ENCODE measurements around the gene KCNG4.

The KCNG4 gene

DNA sequence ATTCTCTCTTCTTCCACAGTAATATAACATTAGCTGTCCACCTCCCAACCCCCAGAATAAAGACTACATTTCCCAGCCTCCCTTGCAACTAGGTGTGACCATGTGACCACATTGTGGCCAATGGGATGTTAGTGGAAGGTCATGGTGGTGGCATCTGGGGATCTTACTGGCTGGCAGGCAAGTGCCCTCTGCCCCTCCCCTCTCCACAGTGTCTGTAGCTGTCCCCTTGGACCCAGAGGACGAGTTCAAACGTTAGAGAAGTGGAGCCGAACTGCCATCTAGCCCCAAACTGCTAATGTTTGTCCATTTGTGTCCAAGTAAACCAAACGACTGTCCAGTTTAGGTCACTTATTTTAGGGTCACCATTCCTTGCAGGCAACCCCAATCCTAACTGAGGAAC lies 26.6 kb upstream of the KCNG4 start:
- peak; percentile 92 for DNase-seq (ENCODE audit: low spot score)

DNA sequence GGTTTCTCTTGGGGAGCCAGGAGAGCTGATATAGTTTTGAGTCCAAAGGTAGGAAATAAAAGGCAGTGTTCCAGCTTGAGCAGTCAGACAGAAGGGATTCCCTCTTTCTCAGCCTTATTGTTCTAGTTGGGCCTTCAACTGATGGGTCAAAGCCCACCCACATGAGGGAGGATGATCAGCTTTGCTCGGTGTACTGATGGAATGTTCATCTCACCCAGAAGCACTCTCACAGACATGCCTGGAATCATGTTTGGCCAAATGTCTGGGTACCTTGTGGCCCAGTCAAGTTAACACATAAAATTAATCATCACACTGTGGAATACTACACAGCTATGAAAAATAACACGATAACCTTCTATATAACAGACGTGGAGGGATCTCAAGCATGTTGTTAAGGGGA lies 23.1 kb upstream of the KCNG4 start:
- no peak for DNase-seq (ENCODE audit: low spot score)

- no peak for DNase-seq (ENCODE audit: low spot score)
Observed at GRCh38 chr16:84262031-84262430, 22.2 kb upstream of the KCNG4 start.

DNA sequence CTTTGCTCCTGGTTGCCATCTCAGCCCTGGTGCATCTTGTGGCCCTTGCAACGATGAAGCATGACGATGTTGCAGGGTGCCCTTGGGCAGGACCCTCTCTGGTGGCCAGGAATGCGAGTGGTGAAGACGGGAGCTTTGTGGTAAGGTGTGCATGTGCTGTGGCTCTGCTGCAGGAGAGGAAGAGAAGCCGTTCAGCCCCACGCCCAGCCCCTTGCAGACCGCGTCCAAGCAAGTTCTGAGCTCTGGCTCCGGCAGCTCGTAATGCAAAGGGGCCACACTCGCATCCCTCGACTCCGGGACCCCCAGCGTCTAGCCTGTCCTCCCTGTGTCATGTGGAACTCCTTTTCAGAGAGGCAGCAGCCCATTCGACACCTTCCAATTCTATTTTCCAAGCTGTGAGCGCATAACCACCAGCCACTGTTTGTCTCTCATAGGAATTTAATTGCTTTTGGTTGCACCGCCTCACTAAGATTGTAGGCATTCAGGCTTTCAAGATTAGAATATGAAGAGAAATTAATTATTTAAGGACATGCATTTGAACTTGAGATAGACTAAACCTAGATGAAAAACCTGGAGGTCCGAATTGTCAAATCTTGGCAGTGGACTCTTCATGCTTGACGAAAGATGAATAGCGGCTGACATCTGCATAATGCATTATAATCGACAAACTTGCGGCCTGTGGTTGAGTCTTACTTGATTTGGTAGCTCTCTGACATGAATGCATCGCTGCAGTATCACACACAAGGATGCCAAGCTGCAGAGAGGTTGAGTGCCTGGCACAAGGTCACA lies 21.1 kb upstream of the KCNG4 start:
- DNase-seq (ENCODE audit: low spot score), result no peak

DNA sequence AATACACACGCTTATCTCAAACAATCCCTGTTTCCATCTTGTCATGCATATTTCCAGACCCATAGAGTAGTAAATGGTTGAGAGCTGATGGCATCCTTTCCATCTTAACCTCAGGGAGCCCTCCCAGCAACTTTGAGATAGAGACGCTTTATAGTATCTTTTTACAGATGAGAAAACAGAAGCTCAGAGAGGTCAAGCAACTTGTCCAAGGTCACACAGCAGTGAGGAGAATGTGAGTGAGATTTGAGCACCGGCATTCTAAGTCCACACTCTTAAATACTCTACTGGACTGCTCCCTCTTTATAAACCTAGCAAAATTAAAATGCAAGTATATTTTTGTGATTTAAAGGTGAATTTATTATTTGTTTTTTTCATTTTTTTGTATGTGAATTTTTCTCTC lies 19.9 kb upstream of the KCNG4 start:
- DNase-seq (ENCODE audit: low spot score), result no peak

DNA sequence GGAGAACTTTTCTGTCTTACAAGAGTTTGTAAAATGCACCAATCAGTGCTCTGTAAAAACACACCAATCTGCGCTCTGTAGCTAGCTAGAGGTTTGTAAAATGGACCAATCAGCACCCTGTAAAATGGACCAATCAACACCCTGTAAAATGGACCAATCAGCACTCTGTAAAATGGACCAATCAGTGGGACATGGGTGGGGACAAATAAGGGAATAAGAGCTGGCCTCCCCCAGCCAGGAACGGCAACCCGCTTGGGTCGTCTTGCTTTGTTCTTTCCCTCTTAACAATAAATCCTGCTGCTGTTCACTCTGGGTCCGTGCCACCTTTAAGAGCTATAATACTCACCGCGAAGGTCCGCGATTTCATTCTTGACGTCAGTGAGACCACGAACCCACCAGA lies 18.5 kb upstream of the KCNG4 start:
- no peak for DNase-seq (ENCODE audit: low spot score)

DNA sequence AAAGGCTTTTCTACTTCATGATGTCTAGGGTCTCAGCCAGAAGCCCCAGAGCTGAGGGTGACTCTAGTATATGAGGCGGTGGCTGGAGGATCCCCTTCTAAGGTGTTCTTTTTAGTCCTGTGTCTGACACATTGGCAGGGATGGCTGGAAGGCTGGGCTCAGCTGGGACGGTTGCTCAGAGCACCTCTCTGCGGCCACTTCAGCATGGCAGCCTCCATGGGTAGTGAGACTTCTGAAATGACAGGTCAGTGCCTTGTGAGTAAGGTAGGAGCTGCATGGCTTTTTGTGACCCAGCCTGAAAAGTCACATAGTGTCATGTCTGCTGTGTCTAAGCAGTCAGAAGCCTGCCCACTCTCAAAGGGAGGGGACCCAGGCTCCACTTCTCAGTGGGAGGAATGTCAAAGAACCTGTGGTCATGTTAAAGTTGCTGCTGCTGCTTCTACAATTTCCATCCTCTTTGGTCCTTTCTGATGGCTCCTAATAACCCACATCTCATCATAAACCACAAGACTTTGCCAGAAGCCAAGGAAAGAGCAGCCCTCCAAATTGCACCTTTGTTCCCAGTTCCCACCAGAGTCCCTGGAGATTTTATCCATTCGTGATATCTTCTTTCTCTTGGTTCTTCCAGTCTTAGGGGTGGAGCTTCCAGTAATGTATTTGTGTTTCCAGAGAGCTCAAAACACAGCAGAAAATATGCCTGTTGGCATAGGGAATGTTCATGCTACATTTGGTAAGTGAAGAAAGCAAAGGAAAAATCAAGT lies 15.4 kb upstream of the KCNG4 start:
- no peak for DNase-seq (ENCODE audit: low spot score)

- no peak for DNase-seq (ENCODE audit: low spot score)
Observed at GRCh38 chr16:84254062-84254461, 14.2 kb upstream of the KCNG4 start.

GRCh38 chr16:84253173-84253572 lies 13.4 kb upstream of the KCNG4 start:
- DNase-seq (ENCODE audit: low spot score), result no peak

DNA sequence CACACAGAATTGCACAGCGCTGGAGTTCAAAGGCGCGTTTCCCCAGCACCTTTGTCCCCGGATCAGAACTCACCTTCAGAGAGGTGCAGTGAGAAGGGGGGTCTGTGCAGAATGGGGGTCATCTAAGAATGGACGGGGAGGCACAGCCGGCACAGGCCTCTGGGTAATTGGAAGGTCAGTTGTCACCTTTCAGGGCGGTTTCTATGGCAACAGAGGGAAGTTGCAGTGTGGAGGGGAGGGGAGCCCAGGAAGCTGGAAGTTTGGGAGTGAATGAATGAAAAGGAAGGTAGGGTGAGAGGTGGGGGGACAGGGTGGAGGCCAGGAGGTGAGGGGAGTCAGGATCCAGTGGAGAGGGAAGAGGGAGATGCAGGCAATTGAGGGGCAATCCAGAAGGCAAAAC lies 12.4 kb upstream of the KCNG4 start:
- DNase-seq (ENCODE audit: low spot score), result no peak

DNA sequence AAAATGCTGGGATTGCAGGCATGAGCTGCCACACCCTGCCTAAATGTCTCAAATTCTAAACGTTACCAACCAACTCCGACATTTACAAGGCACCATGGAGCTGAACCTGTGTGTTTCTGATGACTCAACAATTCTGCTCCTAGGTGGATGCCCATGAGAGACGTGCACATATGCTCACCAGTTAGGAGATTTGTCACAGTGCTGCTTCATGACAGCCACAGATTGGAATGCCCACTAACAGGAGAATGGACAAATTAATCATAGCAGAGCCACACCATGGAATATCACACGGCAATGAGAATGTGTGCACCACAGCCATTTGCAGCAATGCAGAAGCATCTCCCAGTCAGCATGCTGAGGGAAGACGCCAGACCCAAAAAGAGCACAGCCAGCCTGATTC lies 8.0 kb upstream of the KCNG4 start:
- no peak for DNase-seq (ENCODE audit: low spot score)

- DNase-seq (ENCODE audit: low spot score), result no peak
Observed at GRCh38 chr16:84247331-84247730, 7.5 kb upstream of the KCNG4 start.

DNA sequence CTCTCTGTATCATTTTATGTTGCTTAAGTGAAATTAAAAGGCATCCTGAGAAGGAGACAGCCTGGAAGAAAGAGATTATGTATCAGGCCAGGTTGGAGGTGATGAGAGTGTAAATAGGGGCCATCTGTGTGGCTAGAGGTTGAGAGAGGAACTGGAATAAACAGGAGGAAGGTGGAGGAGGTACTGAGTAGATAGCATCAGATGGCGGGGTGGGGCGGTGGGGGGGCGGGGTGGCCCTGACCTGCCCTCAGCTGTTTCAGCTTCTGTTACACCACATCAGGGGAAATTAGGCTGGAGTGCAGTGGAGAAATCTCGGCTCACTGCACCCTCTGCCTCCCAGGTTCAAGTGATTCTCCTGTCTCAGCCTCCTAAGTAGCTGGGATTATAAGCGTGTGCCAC lies 6.9 kb upstream of the KCNG4 start:
- peak; percentile 52 for DNase-seq (ENCODE audit: low spot score)

GRCh38 chr16:84245956-84246678 lies 6.3 kb upstream of the KCNG4 start:
- peak; percentile 46 for DNase-seq (ENCODE audit: low spot score)

DNA sequence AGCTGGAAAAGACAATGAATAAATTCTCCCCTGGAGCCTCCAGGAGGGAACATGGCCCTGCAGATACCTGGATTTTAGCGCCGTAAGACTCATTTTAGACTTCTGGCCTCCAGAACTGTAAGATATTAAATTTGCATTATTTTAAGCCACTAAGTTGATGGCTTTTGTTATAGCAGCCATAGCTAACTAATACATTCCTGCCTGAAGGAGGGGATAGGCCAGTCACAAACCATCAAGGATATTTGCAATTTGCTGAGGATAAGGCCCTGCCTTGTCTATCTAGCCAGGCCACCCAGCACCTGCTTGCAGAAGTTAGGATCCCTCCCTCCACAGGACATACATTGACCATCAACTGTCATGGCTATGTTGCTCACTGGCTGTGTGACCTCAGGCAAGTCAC lies 4.9 kb upstream of the KCNG4 start:
- DNase-seq (ENCODE audit: low spot score), result no peak

DNA sequence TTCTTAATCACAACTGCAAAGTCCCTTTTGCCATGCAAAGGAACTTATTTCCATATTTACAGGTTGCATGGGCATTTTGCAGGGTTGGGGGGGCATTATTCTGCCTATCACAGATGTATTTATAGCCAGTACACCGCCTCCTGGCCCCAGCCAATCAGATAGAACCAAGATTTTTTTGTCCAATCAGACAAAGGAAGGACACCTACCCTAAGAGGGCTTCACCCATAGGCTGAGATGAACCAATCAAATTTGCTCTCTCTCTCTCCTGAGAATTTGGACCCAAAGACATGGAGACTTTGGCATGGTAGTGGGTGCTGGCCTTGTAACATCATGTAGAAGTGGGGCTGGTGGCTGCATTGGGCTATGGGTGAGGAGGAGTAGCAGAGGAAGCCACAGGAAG lies 3.9 kb upstream of the KCNG4 start:
- no peak for DNase-seq (ENCODE audit: low spot score)

DNA sequence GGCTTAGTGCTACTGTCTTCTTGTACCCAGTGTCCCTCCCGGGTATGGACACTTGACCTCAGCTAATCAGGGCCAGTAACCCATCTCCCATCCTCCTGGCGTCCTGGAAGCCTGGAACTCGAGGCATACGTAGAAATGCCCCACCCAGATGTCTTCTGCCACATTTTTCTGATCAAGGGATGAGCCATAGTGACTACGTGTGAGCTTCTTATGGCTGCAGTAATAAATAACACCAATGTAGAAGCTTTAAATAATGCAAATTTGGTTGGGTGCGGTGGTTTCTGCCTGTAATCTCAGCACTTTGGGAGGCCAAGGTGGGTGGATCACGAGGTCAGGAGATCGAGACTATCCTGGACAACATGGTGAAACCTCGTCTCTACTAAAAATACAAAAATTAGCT lies 3.0 kb upstream of the KCNG4 start:
- DNase-seq (ENCODE audit: low spot score), result no peak

- DNase-seq (ENCODE audit: low spot score), result no peak
Observed at GRCh38 chr16:84241778-84242177, 2.0 kb upstream of the KCNG4 start.

GRCh38 chr16:84240455-84240854 lies 643 bp upstream of the KCNG4 start:
- no peak for DNase-seq (ENCODE audit: low spot score)

GRCh38 chr16:84239141-84239769 lies 557 bp downstream of the KCNG4 start:
- DNase-seq (ENCODE audit: low spot score), result no peak

GRCh38 chr16:84237994-84238750 lies 1.6 kb downstream of the KCNG4 start:
- no peak for DNase-seq (ENCODE audit: low spot score)

Data from SK-N-DZ (cell line).